Stimulated activated CD8-positive, alpha-beta memory T cell treated with anti-CD3 and anti-CD28 coated beads, Interleukin-12 subunit alpha, Interleukin-12 subunit beta, amount 100 ng/mL, for 24 hours (primary cell): ENCODE measurements around the gene IL17REL.
A peak's percentile ranks its signal among the peaks of the same experiment; 100 is the strongest.

Source experiments
- DNase-seq: peaks from one replicate; pipeline ENCODE4 v3.0.0-alpha.2; 2020; ENCODE audit errors: extremely low read depth

The IL17REL gene

GRCh38 chr22:50022171-50022819, 9.7 kb upstream of the IL17REL start:
- DNase-seq, result no peak

GRCh38 chr22:50020606-50021005, 8.0 kb upstream of the IL17REL start:
- DNase-seq, result no peak

GRCh38 chr22:50019316-50019715, 6.8 kb upstream of the IL17REL start:
- no peak for DNase-seq

- DNase-seq, result no peak
These were observed 6.2 kb upstream of the IL17REL start for GRCh38 chr22:50018608-50019285.

- DNase-seq, result no peak
These were observed 5.2 kb upstream of the IL17REL start for GRCh38 chr22:50017701-50018224.

GRCh38 chr22:50016988-50017700, 4.6 kb upstream of the IL17REL start:
- peak; percentile 60 for DNase-seq

GRCh38 chr22:50016308-50016987, 3.9 kb upstream of the IL17REL start:
- DNase-seq, result no peak

- DNase-seq, result no peak
These were observed 3.1 kb upstream of the IL17REL start for GRCh38 chr22:50015451-50016307.

GRCh38 chr22:50014655-50015401, 2.3 kb upstream of the IL17REL start:
- no peak for DNase-seq

- no peak for DNase-seq
These were observed 1.5 kb upstream of the IL17REL start for GRCh38 chr22:50014053-50014501.

GRCh38 chr22:50011447-50012210, 936 bp downstream of the IL17REL start:
- no peak for DNase-seq

GRCh38 chr22:50010676-50011446, 1.7 kb downstream of the IL17REL start:
- DNase-seq, result no peak

- DNase-seq, result no peak
These were observed 2.5 kb downstream of the IL17REL start for GRCh38 chr22:50009765-50010675.

GRCh38 chr22:50009251-50009650, 3.3 kb downstream of the IL17REL start:
- no peak for DNase-seq

- DNase-seq, result no peak
These were observed 4.2 kb downstream of the IL17REL start for GRCh38 chr22:50008151-50009040.

- DNase-seq, result no peak
These were observed 5.5 kb downstream of the IL17REL start for GRCh38 chr22:50007057-50007511.

GRCh38 chr22:50004918-50005317, 7.6 kb downstream of the IL17REL start:
- DNase-seq, result no peak
